Panc1 (cell line): ENCODE results near the gene CSTF1. TPM values are rescaled to one million over a fixed set of nuclear protein-coding genes. Genes with fewer than 3 reads are reported as not detected.

ENCODE experiments used
- ATAC-seq: fragments of 200-7000 bp; cut with Tn5 transposase; 2 replicates; pipeline ENCODE4 v1.9.1; 2020; ENCODE audit warnings: mild to moderate bottlenecking, moderate library complexity
- BruUV-seq: library from RNA; stranded (reverse); fragments of 400-500 nt; replicated peaks from 2 replicates; lab custom pipeline; 2021; lab: Mats Ljungman, UMichigan
- CTCF ChIA-PET: fragments of 300-600 bp; sonication (Branson Sonifier 250); formaldehyde crosslinking; loops from one replicate; lab custom pipeline; 2022; ENCODE audit warnings: antibody characterized with exemption; lab: Charles Lee
- POLR2A ChIA-PET: fragments of 300-600 bp; sonication (Branson Sonifier 250); formaldehyde crosslinking; loops from one replicate; lab custom pipeline; 2022; ENCODE audit warnings: antibody characterized with exemption; lab: Charles Lee
- DNase-seq: peaks from one replicate; pipeline ENCODE4 v3.0.0-alpha.2; 2010; ENCODE audit warnings: low read depth, low spot score
- H3K27ac ChIP-seq: 2 replicates; pipeline ENCODE4 v1.5.1; 2011; ENCODE audit warnings: mild to moderate bottlenecking, low read length, inconsistent platforms
- H3K27me3 ChIP-seq: fragments of 200-500 bp; sonication (Bioruptor generic); 2 replicates; pipeline ENCODE4 v1.6.0; 2014; ENCODE audit warnings: low read length, inconsistent platforms; ENCODE audit not compliant: control insufficient read depth, insufficient read depth
- H3K36me3 ChIP-seq: fragments of 200-500 bp; sonication (Bioruptor generic); 2 replicates; pipeline ENCODE4 v1.5.1; 2014; ENCODE audit warnings: inconsistent platforms, mild to moderate bottlenecking, low read length, moderate library complexity; ENCODE audit not compliant: control insufficient read depth, insufficient read depth
- H3K4me1 ChIP-seq: 2 replicates; pipeline ENCODE4 v1.5.1; 2011; ENCODE audit warnings: inconsistent platforms, mild to moderate bottlenecking, low read length, moderate library complexity; ENCODE audit not compliant: control insufficient read depth, insufficient read depth
- H3K4me3 ChIP-seq, 2 experiments: 2 replicates each; pipeline ENCODE4 v1.5.1; 2011 to 2012; ENCODE audit warnings: low read depth in 2 of 2, low read length in 2 of 2, mild to moderate bottlenecking in 2 of 2, inconsistent platforms in 1 of 2, moderate library complexity in 1 of 2
- H3K9me3 ChIP-seq: fragments of 200-500 bp; sonication (Bioruptor generic); 2 replicates; pipeline ENCODE4 v1.5.1; 2014; ENCODE audit warnings: low read depth, mild to moderate bottlenecking, inconsistent platforms, low read length, moderate library complexity; ENCODE audit not compliant: control insufficient read depth, insufficient read depth
- POLR2AphosphoS5 ChIP-seq: IDR thresholded peaks from 2 replicates; pipeline ENCODE4 v1.6.1; 2012; ENCODE audit warnings: mild to moderate bottlenecking, low read depth, low read length, moderate library complexity
- SIN3A ChIP-seq: IDR thresholded peaks from 2 replicates; pipeline ENCODE4 v1.6.1; 2012; ENCODE audit warnings: low read depth, mild to moderate bottlenecking, low read length, moderate library complexity, borderline replicate concordance; ENCODE audit not compliant: insufficient read depth
- TCF7L2 ChIP-seq: IDR thresholded peaks from 2 replicates; pipeline ENCODE4 v1.6.1; 2011; ENCODE audit warnings: mild to moderate bottlenecking, low read depth, low read length, inconsistent platforms
- in situ Hi-C: cut with HindIII; loops from 2 replicates; pipeline ENCODE4 v1.10.0; 2016; ENCODE audit warnings: low sequenced_read_pairs, low pct_unique_long_range_greater_than_20kb
- intact Hi-C: fragments of 100-400 bp; cut with micrococcal nuclease; formaldehyde crosslinking; loops from one replicate; pipeline ENCODE4 v1.10.0; 2022; ENCODE audit not compliant: unreplicated experiment
- total RNA-seq: library from RNA; stranded (reverse); gene quantifications from one replicate; pipeline ENCODE4 v1.2.1, GENCODE V29; 2021; ENCODE audit not compliant: unreplicated experiment
- TF ChIP-seq, protein P1 (sequence below), 2 experiments: IDR thresholded peaks; 2 replicates each; pipeline ENCODE4 v1.6.1; 2011 to 2012; ENCODE audit warnings: low read depth in 2 of 2, control low read depth in 1 of 2, low read length in 1 of 2, mild to moderate bottlenecking in 1 of 2, moderate library complexity in 1 of 2; ENCODE audit not compliant: insufficient read depth in 1 of 2
- TF ChIP-seq, protein P2 (sequence below): fragments of 450-650 bp; IDR thresholded peaks from 2 replicates; pipeline ENCODE4 v1.5.1; 2017; ENCODE audit warnings: mild to moderate bottlenecking

Gene CSTF1
- total RNA-seq, 1 experiment from 2014 or later, result 46.3 TPM

DNA sequence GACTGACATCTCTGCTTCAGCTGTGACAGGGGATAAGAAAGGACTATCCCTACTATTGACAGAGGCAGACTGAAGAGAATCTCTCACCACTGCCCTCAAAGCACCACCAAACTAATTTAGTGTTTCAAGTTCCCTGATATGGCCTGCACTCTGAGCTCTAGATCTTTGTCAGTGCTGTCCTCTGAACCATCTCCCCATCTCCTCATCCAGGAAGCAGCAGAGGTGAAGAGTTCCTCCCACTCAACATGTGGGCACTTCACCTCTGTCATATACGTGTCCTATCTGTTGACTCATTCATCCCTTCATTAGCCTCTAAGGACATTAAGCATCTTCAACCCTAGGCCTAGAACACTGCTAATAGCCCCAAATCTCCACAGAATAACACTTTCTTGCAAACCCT lies 19.6 kb upstream of the CSTF1 start:
- BruUV-seq, result TSS peak; percentile 23
- in situ Hi-C loops, result no loop called here
- POLR2A ChIA-PET, result interaction anchor here (0.6 kb wide), 1 partner anchor 337 kb away, joined by 7 read pairs; no protein-coding TSS in a partner anchor

DNA sequence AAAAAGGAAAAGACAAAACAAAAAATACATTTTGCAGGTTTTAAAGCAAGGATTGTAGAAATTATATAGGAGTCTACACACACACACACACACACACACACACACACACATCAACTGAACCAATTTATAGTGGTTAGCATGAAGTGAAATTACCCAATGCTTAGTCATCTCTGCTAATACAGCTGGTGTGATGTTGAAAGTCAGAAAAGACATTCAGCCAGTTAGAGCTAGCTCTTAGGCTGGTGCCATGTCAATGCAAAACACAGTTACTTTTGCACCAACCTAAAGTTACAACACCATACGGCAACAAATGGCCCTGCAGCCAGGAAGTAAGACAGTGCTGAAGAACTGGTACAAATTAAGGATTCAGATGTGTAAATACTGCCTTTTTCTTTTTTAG lies 18.5 kb upstream of the CSTF1 start:
- BruUV-seq, result no TSS peak
- DNase-seq, result no peak
- ChIA-PET POLR2A (no interaction called here), CTCF (interaction anchor here (0.7 kb wide), 1 partner anchor 172 kb away, joined by 4 read pairs; no protein-coding TSS in a partner anchor)
- Histone ChIP-seq H3K4me1 (no peaks in the 10 kb centered on the region), H3K27ac (no peak overlapping the region), H3K27me3 (no peaks in the 10 kb centered on the region), H3K9me3 (no peaks in the 10 kb centered on the region), H3K36me3 (peaks cover 43% of the 10 kb centered on the region), H3K4me3 (no peak overlapping the region)
- intact Hi-C loops (no loop called here), in situ Hi-C loops (no loop called here)
- TF ChIP-seq, protein P1, sequence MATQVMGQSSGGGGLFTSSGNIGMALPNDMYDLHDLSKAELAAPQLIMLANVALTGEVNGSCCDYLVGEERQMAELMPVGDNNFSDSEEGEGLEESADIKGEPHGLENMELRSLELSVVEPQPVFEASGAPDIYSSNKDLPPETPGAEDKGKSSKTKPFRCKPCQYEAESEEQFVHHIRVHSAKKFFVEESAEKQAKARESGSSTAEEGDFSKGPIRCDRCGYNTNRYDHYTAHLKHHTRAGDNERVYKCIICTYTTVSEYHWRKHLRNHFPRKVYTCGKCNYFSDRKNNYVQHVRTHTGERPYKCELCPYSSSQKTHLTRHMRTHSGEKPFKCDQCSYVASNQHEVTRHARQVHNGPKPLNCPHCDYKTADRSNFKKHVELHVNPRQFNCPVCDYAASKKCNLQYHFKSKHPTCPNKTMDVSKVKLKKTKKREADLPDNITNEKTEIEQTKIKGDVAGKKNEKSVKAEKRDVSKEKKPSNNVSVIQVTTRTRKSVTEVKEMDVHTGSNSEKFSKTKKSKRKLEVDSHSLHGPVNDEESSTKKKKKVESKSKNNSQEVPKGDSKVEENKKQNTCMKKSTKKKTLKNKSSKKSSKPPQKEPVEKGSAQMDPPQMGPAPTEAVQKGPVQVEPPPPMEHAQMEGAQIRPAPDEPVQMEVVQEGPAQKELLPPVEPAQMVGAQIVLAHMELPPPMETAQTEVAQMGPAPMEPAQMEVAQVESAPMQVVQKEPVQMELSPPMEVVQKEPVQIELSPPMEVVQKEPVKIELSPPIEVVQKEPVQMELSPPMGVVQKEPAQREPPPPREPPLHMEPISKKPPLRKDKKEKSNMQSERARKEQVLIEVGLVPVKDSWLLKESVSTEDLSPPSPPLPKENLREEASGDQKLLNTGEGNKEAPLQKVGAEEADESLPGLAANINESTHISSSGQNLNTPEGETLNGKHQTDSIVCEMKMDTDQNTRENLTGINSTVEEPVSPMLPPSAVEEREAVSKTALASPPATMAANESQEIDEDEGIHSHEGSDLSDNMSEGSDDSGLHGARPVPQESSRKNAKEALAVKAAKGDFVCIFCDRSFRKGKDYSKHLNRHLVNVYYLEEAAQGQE (IDR thresholded peaks at IDR 0.05; ENCODE audit: insufficient read depth in 1 of 2, low read depth in 2 of 2, low read length in 1 of 2), result no peak
- TF ChIP-seq, protein P2, sequence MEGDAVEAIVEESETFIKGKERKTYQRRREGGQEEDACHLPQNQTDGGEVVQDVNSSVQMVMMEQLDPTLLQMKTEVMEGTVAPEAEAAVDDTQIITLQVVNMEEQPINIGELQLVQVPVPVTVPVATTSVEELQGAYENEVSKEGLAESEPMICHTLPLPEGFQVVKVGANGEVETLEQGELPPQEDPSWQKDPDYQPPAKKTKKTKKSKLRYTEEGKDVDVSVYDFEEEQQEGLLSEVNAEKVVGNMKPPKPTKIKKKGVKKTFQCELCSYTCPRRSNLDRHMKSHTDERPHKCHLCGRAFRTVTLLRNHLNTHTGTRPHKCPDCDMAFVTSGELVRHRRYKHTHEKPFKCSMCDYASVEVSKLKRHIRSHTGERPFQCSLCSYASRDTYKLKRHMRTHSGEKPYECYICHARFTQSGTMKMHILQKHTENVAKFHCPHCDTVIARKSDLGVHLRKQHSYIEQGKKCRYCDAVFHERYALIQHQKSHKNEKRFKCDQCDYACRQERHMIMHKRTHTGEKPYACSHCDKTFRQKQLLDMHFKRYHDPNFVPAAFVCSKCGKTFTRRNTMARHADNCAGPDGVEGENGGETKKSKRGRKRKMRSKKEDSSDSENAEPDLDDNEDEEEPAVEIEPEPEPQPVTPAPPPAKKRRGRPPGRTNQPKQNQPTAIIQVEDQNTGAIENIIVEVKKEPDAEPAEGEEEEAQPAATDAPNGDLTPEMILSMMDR, result no peak
- TF ChIP-seq TCF7L2, result no peak
- no peak for TF ChIP-seq POLR2AphosphoS5
- TF ChIP-seq SIN3A, result no peak
- ATAC-seq, result no peak; the same call in 1 of the 2 replicates

More for the DNA sequence above, 19.6 kb upstream of the CSTF1 start:
- Histone ChIP-seq H3K27ac (no peak overlapping the region), H3K4me1 (no peaks in the 10 kb centered on the region), H3K27me3 (no peaks in the 10 kb centered on the region), H3K36me3 (peaks cover 38% of the 10 kb centered on the region), H3K4me3 (no peak overlapping the region), H3K9me3 (no peaks in the 10 kb centered on the region)
- intact Hi-C loops, result no loop called here
- CTCF ChIA-PET, result no interaction called here
- DNase-seq, result no peak
- ATAC-seq, result no peak
- no peak for TF ChIP-seq TCF7L2
- TF ChIP-seq, protein P2, result no peak
- TF ChIP-seq POLR2AphosphoS5, result no peak
- TF ChIP-seq SIN3A, result no peak
- TF ChIP-seq, protein P1 (IDR thresholded peaks at IDR 0.05; ENCODE audit: insufficient read depth in 1 of 2, low read depth in 2 of 2, low read length in 1 of 2), result no peak
